ENCODE measurements around the gene U2AF2. TPM values are rescaled to one million over a fixed set of nuclear protein-coding genes. Genes with fewer than 3 reads are reported as not detected.

U2AF2 gene
- total RNA-seq, 1 experiment from 2014 or later = 309 TPM

- Mint-ChIP-seq H3K36me3 (ENCODE audit: insufficient read depth, unreplicated experiment) (peaks cover 78% of the 10 kb centered on the region), H3K4me3 (ENCODE audit: low read depth, unreplicated experiment) (peak overlapping the region; percentile 96), H3K27ac (ENCODE audit: unreplicated experiment) (peak overlapping the region; percentile 96), H3K9me3 (ENCODE audit: low read depth, unreplicated experiment) (no peaks in the 10 kb centered on the region), H3K4me1 (ENCODE audit: low read depth, unreplicated experiment) (peaks cover 20% of the 10 kb centered on the region), H3K27me3 (ENCODE audit: unreplicated experiment) (no peaks in the 10 kb centered on the region)
- DNase-seq = no peak
- TF ChIP-seq CTCF (IDR thresholded peaks at IDR 0.05; ENCODE audit: unreplicated experiment) = no peak
- CTCF ChIA-PET = no interaction called here
- BruUV-seq (replicated peaks) = TSS peak; percentile 52
- intact Hi-C loops (cut with micrococcal nuclease; ENCODE audit: unreplicated experiment) = loop anchor here (2.0 to 10.0 kb wide), 2 partner anchors 17 to 149 kb away; no protein-coding TSS in a partner anchor
Measured at GRCh38 chr19:55655648-55656040, 809 bp downstream of the U2AF2 start.

- H3K9me3 Mint-ChIP-seq (ENCODE audit: low read depth, unreplicated experiment) = no peaks in the 10 kb centered on the region
- H3K36me3 Mint-ChIP-seq (ENCODE audit: insufficient read depth, unreplicated experiment) = peaks cover 79% of the 10 kb centered on the region
- BruUV-seq (replicated peaks) = no TSS peak
- TF ChIP-seq CTCF (IDR thresholded peaks at IDR 0.05; ENCODE audit: unreplicated experiment) = no peak
- H3K27ac Mint-ChIP-seq (ENCODE audit: unreplicated experiment) = peak overlapping the region; percentile 96
- CTCF ChIA-PET = interaction anchor here (0.9 to 1.5 kb wide), 4 partner anchors 11 to 154 kb away, joined by 3 to 7 read pairs (median 4); no protein-coding TSS in a partner anchor
- intact Hi-C loops (cut with micrococcal nuclease; ENCODE audit: unreplicated experiment) = loop anchor here (2.0 to 10.0 kb wide), 2 partner anchors 16 to 148 kb away; no protein-coding TSS in a partner anchor
- H3K4me3 Mint-ChIP-seq (ENCODE audit: low read depth, unreplicated experiment) = peak overlapping the region; percentile 96
- no peak for DNase-seq
- H3K4me1 Mint-ChIP-seq (ENCODE audit: low read depth, unreplicated experiment) = peaks cover 20% of the 10 kb centered on the region
- no peaks in the 10 kb centered on the region for H3K27me3 Mint-ChIP-seq (ENCODE audit: unreplicated experiment)
Measured at GRCh38 chr19:55656552-55656951, 1.7 kb downstream of the U2AF2 start.

GRCh38 chr19:55656988-55657747 lies 2.3 kb downstream of the U2AF2 start:
- Mint-ChIP-seq H3K27ac (ENCODE audit: unreplicated experiment) (peak overlapping the region; percentile 96), H3K4me1 (ENCODE audit: low read depth, unreplicated experiment) (peaks cover 27% of the 10 kb centered on the region), H3K4me3 (ENCODE audit: low read depth, unreplicated experiment) (peak overlapping the region; percentile 96), H3K9me3 (ENCODE audit: low read depth, unreplicated experiment) (no peaks in the 10 kb centered on the region), H3K27me3 (ENCODE audit: unreplicated experiment) (no peaks in the 10 kb centered on the region), H3K36me3 (ENCODE audit: insufficient read depth, unreplicated experiment) (peaks cover 85% of the 10 kb centered on the region)
- BruUV-seq (replicated peaks) = no TSS peak
- TF ChIP-seq CTCF (IDR thresholded peaks at IDR 0.05; ENCODE audit: unreplicated experiment) = no peak
- DNase-seq = peak; percentile 35
- intact Hi-C loops (cut with micrococcal nuclease; ENCODE audit: unreplicated experiment) = loop anchor here (2.0 to 10.0 kb wide), 2 partner anchors 16 to 148 kb away; no protein-coding TSS in a partner anchor
- CTCF ChIA-PET = interaction anchor here (0.9 to 1.5 kb wide), 4 partner anchors 11 to 153 kb away, joined by 3 to 7 read pairs (median 4); no protein-coding TSS in a partner anchor

- H3K27me3 Mint-ChIP-seq (ENCODE audit: unreplicated experiment) = no peaks in the 10 kb centered on the region
- CTCF ChIA-PET = interaction anchor here (0.5 kb wide), 1 partner anchor 24 kb away, joined by 5 read pairs; no protein-coding TSS in a partner anchor
- peaks cover 40% of the 10 kb centered on the region for H3K4me1 Mint-ChIP-seq (ENCODE audit: low read depth, unreplicated experiment)
- H3K36me3 Mint-ChIP-seq (ENCODE audit: insufficient read depth, unreplicated experiment) = peaks cover 90% of the 10 kb centered on the region
- BruUV-seq (replicated peaks) = no TSS peak
- TF ChIP-seq CTCF (IDR thresholded peaks at IDR 0.05; ENCODE audit: unreplicated experiment) = no peak
- H3K4me3 Mint-ChIP-seq (ENCODE audit: low read depth, unreplicated experiment) = peak overlapping the region; percentile 34
- no peak for DNase-seq
- no peaks in the 10 kb centered on the region for H3K9me3 Mint-ChIP-seq (ENCODE audit: low read depth, unreplicated experiment)
- peak overlapping the region; percentile 24 for H3K27ac Mint-ChIP-seq (ENCODE audit: unreplicated experiment)
- intact Hi-C loops (cut with micrococcal nuclease; ENCODE audit: unreplicated experiment) = loop anchor here (10.0 kb wide), 1 partner anchor 146 kb away; no protein-coding TSS in a partner anchor
Measured at GRCh38 chr19:55658846-55659459, 4.1 kb downstream of the U2AF2 start.
